Amniotic epithelial cell (primary cell): Measurements from ENCODE around the gene SP5.
"Not testable (repeated sequence)": the region's sequence is repeated elsewhere in the genome, so short reads cannot be mapped to it uniquely, and the experiment has no call there.

Source experiments
- DNase-seq: peaks from one replicate; pipeline ENCODE4 v3.0.0-alpha.2; 2010; ENCODE audit warnings: low read depth

The SP5 gene

GRCh38 chr2:170715062-170715931, at the start of gene SP5:
Gene SP5, plus strand, starts transcription at chr2:170715337. Its CDS starts 176 bp downstream, at chr2:170715513.
- DNase-seq, result peak; percentile 55

- no peak for DNase-seq
Measured at GRCh38 chr2:170665743-170666142, 49.4 kb upstream of the SP5 start.

DNA sequence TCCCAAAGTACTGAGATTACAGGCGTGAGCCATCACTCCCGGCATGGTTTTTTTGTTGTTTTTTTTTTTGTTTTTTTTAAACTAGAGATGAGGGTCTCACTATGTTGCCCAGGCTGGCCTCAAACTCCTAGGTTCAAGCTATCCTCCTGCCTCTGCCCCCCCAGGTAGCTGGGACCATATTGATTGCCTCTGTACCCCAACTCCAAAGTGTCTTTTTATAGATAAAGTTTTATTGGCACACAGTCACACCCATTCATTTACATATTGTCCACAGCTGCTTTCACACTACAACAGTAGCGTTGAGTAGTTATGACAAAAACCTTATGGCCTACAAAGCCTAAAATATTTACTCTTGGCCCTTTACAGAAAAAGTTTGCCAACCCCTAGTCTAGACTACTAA, 45.2 kb upstream of the SP5 start:
- DNase-seq, result no peak

DNA sequence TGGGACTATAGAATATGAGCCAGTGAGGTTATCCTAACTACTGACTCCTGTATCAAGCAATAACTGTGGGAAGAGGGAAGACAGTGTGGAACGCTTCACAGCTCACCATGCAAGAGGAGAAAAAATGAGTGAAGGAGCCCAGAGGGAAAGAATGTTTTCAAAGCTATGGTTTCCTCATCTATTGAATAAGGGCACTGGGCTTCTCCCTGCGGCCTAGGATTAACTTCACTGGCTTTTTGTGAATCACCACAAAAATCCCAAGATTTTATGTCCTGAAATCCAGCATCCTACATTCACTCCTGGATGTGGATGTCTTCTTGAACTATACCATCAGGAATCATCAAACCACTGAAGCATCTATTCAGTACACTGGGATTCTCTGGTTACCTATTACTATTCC, 44.5 kb upstream of the SP5 start:
- DNase-seq, result no peak

DNA sequence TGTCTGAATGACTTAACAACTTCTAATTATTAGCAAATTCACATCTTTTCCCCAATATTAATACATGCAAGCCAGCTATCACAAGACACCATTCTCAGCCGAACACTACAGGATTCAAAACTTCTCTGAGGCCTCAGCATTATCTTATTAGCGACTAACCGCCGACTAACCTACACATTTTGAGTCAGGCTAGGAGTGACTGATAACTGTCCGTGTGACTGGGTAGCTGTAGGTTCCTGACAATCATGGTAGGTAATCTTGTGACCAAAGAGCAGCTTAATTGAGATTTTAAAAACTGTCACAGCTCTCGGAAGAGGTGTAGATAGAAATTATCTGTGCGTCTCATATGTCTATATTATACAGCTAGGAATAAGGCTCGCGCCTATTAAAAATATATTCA, 44.1 kb upstream of the SP5 start:
- no peak for DNase-seq

- not testable (repeated sequence) for DNase-seq
Measured at GRCh38 chr2:170674282-170674681, 40.9 kb upstream of the SP5 start.

DNA sequence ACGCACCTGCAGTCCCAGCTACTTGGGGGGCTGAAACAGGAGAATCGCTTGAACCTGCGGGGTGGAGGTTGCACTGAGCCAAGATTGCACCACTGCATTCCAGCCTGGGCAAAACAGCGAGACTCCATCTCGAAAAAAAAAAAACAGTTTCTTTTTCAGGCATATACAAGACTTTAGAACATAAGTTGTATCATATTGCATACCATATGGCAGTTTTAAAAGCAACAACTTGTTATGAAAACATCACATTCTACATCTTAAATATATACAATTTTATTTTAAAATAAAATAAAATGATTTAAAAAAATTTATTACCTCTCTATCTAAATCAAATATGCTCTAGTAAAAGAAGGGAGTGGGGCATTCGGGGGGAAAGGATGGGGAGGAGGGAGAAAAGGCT, 39.4 kb upstream of the SP5 start:
- DNase-seq, result no peak

GRCh38 chr2:170679607-170680079, 35.5 kb upstream of the SP5 start:
- DNase-seq, result no peak

DNA sequence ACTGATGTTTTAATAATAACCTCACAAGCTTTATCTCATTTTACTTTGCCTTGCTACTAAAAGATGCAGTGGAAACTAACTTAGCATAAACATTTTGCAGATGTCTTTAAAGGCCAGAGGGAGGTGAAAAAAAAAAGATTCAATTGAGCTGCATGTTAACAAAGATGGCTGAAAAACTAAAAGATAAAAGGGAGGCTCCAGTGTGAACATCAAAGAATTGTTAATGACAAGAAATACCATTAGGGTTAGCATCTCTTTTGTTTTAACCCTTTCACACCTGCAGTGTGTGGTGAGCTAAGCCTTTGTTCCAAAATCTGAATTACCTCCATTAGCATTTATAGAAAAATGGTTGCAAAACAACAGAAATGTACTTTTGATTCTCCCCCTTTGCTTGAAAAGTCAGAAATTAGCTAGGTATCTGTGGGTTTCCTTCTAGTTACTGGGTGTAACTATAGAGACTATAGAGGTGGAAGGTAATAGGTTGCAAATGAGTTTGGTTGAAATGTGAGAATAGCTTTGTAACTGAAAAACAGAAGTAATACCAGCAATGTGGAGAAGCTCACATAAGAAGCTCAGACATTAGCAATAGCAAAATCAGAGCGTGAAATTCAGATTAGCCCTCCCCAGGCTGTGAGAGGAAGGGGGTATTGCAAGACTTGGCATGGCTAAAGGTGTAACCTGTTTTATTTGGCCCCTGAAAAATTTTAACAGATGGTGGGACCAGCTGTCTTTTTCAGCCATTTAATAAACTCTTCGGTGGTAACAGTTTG, 34.8 kb upstream of the SP5 start:
- no peak for DNase-seq

- DNase-seq, result no peak
Measured at GRCh38 chr2:170681311-170681710, 33.8 kb upstream of the SP5 start.

DNA sequence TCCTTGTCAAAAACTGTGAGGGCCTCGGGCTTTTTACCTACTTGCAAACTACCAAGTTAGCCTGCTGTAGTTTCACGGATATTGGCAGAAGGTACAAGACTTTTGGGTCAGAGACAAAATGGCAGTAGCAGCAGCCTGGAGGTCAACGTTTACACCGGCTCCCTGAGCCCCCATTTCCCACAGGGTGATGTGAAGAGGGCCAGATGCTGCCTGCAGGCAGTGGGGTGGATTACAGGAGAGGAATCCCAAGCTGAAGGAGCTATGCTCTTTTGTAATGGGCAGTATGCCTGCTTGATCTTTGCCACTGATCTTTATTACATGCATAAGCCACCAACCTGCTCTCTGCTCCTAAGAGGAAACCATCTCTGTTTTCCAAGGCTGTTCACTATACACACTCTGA, 29.5 kb upstream of the SP5 start:
- no peak for DNase-seq

- no peak for DNase-seq
Measured at GRCh38 chr2:170689481-170689880, 25.7 kb upstream of the SP5 start.

DNA sequence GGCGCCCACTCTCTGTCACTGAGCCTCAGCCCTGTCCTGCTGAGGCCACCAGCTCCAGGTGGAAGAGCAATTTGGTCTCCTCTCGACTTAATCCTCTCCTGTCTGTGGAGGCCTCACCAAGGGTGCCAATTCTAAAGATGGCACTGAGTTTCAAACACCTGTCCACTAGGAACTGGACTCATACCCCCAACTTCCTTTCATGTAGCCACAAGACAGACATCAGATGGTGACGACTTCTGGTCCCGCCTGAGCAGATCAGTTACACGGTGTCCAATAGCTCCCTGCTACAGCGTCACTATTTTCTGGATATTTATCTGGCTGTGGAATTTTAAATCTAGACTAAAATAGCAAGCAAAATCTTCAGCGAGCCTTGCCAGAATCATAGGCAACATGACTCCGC, 24.5 kb upstream of the SP5 start:
- no peak for DNase-seq

GRCh38 chr2:170694316-170694715, 20.8 kb upstream of the SP5 start:
- DNase-seq, result no peak

GRCh38 chr2:170695521-170696410, 19.4 kb upstream of the SP5 start:
- DNase-seq, result no peak

DNA sequence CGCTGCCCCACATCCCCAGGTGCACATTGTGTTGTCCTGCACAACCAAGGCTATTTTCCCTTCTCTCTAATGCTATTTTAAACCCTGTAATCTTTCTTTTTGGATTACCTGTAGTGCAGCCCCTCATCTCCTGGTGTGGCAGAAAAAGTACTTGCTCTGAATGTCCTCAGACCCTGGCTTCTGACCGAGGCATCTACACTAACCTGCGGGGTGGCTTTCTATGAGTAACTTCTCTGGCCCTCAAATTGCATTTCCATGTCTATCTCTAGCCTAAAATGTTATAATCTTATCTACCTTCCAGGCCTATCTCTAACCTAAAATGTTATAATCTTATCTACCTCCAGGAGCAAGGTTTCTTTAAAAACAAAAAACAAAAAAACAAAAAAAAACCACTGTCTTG, 18.2 kb upstream of the SP5 start:
- no peak for DNase-seq

GRCh38 chr2:170701011-170701410, 14.1 kb upstream of the SP5 start:
- DNase-seq, result no peak

GRCh38 chr2:170703776-170704476, 11.2 kb upstream of the SP5 start:
- DNase-seq, result no peak

DNA sequence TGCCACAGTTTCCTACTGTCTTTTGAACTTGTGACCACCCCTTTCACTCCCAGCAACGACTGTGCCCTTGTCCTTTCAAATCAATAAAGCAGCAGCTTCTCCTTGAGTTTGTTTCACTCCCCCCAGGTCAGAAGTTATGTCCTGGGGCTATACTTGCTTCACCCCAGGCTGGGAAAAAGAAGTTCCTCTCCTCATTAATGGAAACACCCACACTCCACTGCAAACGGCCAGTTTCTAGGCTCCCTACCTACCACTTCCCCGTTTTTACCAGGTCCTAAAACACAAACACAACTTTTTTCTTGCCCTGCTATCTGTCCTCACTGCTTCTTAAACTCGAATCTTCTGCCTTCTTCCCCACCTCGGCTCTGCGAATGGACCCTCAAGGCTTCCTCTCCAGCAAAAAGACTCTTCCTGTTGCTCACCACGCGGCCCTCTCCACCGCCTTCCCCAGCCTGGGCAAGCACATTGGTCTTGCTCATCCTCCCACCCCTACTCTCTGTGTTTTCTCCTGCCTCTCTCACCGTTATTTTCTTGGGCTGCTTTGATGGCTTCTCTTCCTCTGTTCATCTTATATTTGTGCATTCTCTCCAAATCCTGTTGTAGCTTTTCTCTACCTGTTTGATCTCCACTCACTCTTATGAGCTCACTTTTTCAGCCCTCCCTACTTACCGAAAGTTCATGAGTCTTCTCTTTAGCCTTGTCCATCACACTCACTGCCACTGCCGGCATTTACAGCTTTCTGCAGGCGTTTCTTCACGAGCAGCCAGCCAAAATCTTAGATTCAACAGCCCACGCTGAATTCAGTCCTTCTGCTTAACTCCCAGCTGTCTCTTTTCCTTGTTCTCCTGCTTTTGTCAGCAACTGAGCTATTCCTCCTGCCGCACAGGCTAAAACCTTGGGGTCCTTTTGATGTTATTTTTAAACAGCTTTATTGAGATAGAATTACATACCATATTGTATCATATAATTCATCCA, 7.0 kb upstream of the SP5 start:
- no peak for DNase-seq

DNA sequence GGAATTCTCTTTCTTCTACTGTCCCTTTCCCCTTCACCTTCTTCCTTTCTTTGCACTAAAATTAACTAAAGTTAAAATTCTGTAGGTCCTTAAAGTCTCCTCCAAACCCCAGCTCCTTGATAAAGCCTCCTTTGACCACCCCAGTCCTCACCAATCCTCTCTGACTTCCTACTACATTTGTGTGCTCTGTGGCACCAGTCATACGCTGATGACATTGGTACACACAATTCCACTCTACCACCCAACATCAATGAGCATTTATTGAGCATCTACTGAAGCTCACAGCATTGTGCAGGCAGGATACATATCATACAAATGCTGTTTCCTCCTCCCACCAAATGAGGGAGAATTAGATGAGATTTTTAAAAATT, 4.5 kb upstream of the SP5 start:
- DNase-seq, result no peak
